NCI-H2227 (cell line): ENCODE data around the gene ZBED2.

ENCODE experiments used
- DNase-seq: peaks from one replicate; lab custom pipeline; 2025; ENCODE audit not compliant: unreplicated experiment; lab: John Stamatoyannopoulos, UW

ZBED2 gene

GRCh38 chr3:111604119-111604518, 9.0 kb upstream of the ZBED2 start:
- DNase-seq: no peak

GRCh38 chr3:111603679-111604078, 8.5 kb upstream of the ZBED2 start:
- no peak for DNase-seq

GRCh38 chr3:111601810-111602209, 6.7 kb upstream of the ZBED2 start:
- DNase-seq: no peak

- DNase-seq: no peak
Measured at GRCh38 chr3:111598552-111598951, 3.4 kb upstream of the ZBED2 start.

GRCh38 chr3:111598139-111598538, 3.0 kb upstream of the ZBED2 start:
- no peak for DNase-seq

GRCh38 chr3:111596328-111596727, 1.2 kb upstream of the ZBED2 start:
- no peak for DNase-seq

- DNase-seq: no peak
Measured at GRCh38 chr3:111594781-111595180, 365 bp downstream of the ZBED2 start.

- no peak for DNase-seq
Measured at GRCh38 chr3:111594205-111594604, 941 bp downstream of the ZBED2 start.

- DNase-seq: no peak
Measured at GRCh38 chr3:111593666-111594065, 1.5 kb downstream of the ZBED2 start.

GRCh38 chr3:111592936-111593335, 2.2 kb downstream of the ZBED2 start:
- DNase-seq: no peak

GRCh38 chr3:111592143-111592542, 3.0 kb downstream of the ZBED2 start:
- DNase-seq: no peak

GRCh38 chr3:111591555-111591954, 3.6 kb downstream of the ZBED2 start:
- no peak for DNase-seq

- DNase-seq: no peak
Measured at GRCh38 chr3:111590143-111590491, 5.0 kb downstream of the ZBED2 start.

- no peak for DNase-seq
Measured at GRCh38 chr3:111589303-111590142, 5.6 kb downstream of the ZBED2 start.

GRCh38 chr3:111588527-111588926, 6.6 kb downstream of the ZBED2 start:
- no peak for DNase-seq

- DNase-seq: no peak
Measured at GRCh38 chr3:111585217-111585616, 9.9 kb downstream of the ZBED2 start.

- no peak for DNase-seq
Measured at GRCh38 chr3:111584744-111585143, 10.4 kb downstream of the ZBED2 start.

GRCh38 chr3:111582120-111582474, 13.0 kb downstream of the ZBED2 start:
- no peak for DNase-seq

GRCh38 chr3:111581403-111582119, 13.6 kb downstream of the ZBED2 start:
- DNase-seq: no peak

- no peak for DNase-seq
Measured at GRCh38 chr3:111579495-111579894, 15.7 kb downstream of the ZBED2 start.

- DNase-seq: no peak
Measured at GRCh38 chr3:111578867-111579266, 16.3 kb downstream of the ZBED2 start.

GRCh38 chr3:111577798-111578685, 17.1 kb downstream of the ZBED2 start:
- DNase-seq: no peak
